HK-2 (cell line): ENCODE data around the gene LMAN2L.

Source experiments
- DNase-seq: peaks from one replicate; pipeline ENCODE4 v3.0.0-alpha.2; 2018; ENCODE audit not compliant: unreplicated experiment

The LMAN2L gene

DNA sequence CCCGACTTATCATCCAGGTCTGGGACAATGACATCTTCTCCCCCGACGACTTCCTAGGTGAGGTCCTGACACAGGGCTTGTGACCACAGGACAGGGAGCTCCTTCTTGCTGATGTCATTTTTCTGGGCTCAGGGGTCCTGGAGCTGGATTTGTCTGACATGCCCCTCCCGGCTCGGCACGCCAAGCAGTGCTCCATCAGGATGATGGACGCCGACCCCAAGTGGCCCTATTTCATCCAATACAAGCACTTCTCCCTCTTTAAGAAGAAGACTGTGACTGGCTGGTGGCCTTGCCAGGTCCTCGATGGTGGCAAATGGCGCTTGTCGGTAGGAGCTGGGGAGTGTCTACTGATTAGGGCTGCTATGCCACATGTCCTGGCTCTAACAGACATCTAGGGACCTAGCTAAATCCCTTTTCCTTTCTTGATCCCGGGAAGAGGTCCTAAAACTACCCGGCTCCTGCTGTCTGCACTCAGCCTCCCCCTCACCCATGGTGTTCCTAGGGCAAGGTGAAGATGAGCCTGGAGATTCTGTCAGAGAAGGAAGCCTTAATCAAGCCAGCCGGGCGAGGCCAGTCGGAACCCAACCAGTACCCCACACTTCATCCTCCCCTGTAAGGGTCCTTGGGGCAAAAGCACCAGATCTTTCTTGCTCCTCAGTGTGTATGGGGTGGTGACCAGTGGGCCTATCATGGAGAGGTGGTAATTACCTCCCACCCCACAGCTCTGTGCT is 36.7 kb downstream of the LMAN2L start:
- no peak for DNase-seq

DNA sequence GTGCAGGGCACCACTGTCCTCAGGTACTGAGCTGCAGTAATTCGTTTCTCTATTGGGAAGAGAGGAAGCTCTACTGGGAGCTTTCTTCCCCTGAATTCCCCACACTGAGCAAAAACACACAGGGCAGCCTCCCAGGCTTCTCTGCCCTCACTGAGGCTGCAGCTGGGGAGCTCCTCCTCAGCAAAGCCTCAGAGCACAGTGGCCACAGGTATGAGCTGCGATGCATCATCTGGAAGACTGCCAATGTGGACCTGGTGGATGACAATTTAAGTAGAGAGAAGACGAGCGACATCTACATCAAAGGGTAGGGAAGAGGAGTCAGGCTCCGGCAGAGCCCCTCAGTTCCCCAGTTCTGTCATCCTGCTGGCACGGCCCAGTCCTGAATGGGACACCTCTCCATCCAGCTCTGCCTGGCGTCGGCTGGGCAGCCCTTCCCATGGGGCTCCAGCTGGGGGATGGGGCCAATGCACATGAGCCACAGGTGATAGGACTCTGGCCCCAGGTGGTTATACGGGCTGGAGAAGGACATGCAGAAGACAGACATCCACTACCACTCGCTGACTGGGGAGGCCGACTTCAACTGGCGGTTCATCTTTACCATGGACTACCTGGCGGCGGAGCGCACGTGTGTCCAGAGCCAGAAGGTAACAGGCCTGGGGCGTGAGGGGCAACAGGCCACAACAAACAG is 37.6 kb downstream of the LMAN2L start:
- DNase-seq = peak; percentile 33

DNA sequence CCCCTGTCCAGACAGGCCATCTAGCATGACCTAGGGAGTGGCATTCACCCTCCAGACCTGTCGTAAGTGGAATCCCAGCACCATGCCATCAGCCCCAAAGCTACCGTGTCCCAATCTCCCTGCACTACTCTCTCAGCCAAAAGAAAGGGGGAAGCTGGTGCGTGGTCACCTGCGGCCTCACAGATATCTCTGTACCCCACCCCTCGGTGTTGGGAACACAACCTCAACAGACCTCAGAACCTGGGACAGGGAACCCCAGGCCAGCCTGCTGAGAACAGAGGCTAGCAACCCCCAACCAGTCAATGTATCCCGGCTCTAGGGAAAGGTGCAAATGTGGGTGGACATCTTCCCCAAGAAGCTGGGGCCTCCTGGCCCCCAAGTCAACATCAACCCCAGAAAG is 38.2 kb downstream of the LMAN2L start:
- no peak for DNase-seq

DNA sequence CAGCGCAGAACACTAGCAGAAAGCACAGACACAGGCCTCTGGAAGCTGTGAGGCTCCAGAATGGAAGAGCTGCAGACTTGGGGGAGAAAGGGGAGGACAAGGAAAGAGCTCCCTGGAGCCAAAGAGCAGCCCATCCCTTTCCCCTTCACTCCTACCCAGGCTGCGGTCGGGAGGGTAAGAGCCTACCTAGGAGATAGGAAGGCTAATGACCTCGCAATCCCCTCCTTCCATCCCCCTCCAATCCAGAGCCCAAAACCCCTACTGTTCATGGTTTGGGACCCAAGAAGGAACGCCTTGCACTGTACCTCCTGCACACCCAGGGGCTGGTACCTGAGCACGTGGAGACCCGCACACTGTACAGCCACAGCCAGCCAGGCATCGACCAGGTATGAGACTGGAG is 39.8 kb downstream of the LMAN2L start:
- no peak for DNase-seq

DNA sequence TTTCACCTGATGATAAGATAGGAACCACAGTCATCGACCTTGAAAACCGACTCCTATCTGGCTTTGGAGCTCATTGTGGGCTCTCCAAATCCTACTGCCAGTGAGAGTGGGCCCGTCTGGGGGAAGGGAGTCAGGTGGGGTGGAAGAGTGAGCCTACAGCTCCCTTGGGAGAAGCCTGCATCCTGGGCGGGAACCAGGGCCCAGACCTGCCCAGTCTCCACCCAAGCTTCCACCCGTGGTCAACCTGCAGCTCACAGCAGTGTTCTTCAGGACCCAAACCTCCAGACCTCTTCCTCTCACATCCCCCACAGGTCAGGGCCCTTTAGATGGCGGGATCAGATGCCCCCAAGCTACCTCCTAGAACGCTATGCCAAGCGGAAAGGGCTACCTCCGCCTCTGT is 40.2 kb downstream of the LMAN2L start:
- DNase-seq = no peak

DNA sequence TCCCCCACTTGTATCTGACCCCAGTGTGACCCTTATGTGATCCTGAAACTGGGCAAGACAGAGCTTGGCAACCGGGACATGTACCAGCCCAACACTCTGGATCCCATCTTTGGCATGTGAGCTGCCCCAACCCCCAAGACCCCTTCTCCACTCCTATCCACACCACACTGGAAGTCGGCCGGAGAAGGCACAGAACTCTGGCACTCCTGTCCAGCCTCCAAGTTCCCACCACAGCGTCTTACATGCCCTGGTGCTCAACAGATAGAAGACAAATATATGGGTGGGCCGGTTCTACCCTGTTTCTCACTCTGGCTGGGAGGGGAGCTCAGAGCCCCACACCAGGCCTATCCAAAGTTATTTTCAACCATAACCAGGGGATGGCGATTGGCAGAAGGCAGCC is 40.8 kb downstream of the LMAN2L start:
- no peak for DNase-seq

GRCh38 chr2:96698221-96698861 is 41.5 kb downstream of the LMAN2L start:
- DNase-seq = no peak

DNA sequence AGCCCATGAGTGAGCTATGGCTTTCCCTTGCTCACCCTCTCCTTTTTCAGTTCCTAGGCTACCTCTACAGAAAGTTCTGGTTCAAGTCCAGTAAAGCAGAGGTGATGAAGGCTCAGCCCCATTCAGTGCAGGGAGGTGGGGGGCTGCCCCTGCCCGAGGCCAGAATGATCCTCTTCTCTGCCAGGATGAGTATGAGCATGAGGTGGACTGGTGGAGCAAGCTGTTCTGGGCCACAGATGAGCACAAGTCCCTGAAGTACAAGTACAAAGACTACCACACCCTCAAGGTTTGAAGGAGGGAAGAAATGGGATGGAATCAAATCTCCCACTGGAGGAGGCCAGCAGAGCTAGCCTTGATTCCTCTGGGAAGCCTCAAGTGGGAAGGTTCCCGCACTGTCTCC is 42.4 kb downstream of the LMAN2L start:
- no peak for DNase-seq

GRCh38 chr2:96695602-96696001 is 44.3 kb downstream of the LMAN2L start:
- no peak for DNase-seq

DNA sequence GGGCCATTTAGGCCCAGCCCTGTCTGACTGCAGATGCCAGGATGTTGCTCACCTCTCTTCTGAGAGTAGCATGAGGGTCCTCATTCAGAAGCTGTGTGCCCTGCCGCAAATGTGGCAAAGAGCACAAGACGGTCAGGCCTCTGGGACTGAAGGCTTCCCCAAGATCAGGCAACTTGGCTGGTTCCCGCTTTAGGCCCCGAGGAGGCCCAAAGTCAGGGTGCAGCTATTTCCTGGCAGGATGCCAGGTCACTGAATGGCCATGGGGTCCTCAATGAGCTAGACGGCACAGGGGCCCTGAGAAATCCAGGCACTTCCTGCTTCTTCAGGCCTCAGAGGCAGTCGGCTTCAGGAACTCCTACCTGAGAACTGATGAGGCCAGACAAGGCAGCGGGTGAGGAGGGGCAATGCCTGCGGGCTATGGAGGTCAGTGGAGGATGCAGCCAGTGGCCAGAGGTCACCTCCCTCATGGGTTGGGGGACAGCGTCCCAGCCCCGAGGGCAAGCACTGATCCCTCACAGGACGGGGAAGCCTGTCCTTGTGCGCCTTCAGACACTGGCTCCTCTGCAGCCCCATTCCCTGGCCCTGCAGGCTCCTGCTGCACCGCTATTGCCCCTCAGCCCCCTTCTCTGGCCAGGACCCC is 44.9 kb downstream of the LMAN2L start:
- no peak for DNase-seq

- no peak for DNase-seq
Observed at GRCh38 chr2:96694279-96694678, 45.6 kb downstream of the LMAN2L start.

DNA sequence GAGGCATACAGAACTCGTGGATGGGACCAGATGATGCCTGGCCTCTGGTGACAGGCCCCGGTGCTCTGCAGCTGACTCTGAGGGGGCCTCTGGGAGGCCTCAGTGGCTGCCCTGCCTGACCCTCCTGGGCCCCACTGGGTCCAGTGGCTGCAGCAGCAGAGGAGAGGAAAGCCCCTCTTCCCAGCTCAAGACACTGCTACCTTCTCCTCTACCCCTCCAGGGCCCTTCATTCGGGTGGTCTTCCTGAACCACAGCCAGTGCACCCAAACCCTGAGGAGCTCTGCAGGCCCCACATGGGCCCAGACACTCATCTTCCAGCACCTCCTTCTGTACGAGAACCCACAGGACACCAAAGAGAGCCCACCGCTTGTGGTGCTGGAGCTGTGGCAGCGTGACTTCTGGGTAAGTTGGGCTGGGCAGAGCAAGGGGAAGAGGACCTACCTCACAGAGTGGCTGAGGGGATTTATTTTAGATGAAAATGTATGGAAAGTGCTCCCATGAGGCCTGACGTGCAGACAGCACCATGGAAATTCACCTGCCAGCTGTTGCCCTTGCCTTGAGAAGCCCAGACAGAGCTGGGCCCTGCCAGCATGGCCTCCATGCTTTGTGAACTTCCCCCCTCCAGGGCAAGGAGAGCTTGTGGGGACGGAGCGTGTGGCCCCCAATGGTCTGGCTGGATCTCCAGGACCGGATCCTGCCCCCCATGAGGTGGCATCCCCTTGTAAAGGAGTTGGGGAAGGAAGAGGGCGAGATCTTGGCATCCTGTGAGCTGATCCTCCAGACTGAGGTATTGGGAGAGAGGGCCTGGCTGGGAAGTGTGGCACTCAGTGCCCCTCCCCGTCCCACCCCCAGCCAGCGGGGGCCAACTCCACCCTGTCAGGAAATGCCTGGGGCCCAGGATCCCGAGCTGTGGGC is 46.3 kb downstream of the LMAN2L start:
- no peak for DNase-seq

DNA sequence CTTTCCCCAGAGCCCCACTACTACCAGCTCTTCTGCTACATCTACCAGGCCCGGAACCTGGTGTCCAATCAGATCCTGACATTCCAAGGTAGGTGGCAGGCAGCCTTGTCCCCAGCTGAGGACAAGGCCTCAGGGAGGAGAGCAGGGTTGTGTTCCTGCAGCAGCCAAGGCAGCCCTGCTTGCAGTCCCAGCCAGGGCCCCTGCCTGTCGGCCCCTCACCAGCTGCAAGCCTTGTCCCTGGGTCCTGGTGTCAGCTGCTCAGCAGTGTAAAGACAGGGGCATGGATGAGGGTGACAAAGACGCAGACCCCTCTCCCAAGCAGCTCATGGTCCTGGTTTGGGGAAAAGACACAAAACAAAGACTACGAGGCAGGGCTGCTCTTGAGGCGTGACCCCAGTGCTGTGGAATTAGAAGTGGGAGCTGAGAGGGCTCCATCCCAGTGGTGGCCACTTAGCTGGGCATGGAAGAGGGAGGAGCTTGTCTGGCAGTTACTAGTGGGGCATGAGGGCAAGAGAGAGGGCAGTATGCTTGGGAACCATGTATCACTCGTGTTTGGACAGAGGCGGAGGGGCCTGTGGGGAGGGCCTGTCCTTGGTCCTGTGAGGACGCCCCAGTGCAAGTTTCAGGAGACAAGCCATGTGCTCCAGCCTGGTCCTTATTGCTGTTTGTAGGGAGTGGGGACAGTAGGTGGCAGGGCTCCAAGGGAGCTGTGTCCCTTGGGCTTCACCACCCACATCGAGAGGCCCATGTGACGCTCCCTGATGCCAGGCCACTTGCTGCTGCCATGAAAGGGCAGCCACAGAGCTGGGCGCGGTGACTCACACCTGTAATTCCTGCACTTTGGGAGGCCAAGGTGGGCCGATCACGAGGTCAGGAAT is 47.5 kb downstream of the LMAN2L start:
- no peak for DNase-seq

DNA sequence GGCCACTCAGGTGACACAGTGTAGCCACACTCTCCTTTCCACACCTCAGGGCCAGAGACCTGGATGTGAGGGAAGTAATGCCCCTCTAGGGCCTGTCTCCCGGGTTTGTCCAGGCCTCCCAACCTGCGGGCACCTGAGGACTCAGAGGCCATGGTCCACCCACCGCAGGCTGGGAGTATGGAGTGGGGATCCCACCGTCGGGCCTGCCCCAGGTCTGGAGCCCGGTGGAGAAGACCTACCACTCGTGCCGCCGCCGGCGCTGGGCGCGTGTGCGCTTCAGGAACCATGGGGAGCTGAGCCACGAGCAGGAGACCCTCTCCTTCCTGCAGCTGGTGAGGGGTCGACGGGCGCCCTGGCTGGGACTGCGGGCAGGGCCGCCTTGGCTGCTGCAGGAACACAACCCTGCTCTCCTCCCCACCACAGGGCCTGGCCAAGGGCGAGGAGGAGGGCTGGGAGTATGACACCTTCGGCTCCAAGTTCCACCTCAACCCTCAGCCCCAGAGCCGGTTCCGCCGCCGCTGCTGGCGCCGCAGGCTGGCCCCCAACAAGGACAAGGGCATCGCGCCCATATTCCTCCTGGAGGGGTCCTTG is 48.7 kb downstream of the LMAN2L start:
- DNase-seq = no peak

GRCh38 chr2:96690306-96691021 is 49.4 kb downstream of the LMAN2L start:
- no peak for DNase-seq

DNA sequence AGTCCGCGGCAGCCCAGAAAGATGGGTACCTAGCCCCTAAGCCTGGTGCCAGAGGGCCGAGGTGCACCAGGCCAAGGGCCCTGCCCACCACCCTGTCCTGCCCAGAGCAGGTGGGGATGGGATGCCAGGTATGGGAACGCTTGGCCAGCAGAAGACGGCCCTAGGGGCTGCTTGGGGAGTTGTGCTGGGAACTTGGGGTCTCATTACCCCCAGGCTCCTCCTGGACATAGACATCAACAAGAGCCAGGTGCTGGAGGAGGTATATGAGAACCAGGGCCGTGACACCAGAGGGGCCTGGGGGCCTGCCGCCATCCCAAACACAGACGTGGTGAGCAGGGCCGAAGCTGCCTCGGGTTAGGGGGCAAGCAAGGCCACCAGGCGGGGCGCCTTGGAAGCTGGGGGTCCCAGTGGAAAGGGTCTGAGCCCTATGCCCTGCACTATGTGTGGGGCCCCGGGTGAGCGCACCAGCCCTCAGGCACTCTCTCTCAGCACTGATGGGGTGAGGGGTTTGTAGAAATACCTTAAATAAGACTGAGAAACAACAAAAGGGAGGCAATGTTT is 50.4 kb downstream of the LMAN2L start:
- DNase-seq = no peak

- DNase-seq = no peak
Observed at GRCh38 chr2:96688649-96689430, 51.0 kb downstream of the LMAN2L start.
